ENCODE results near the gene ADGRG4.
"Not testable (repeated sequence)": the region's sequence is repeated elsewhere in the genome, so short reads cannot be mapped to it uniquely, and the experiment has no call there.

The ADGRG4 gene

GRCh38 chrX:136395271-136395670 is 94.5 kb downstream of the ADGRG4 start:
- no peak for DNase-seq

DNA sequence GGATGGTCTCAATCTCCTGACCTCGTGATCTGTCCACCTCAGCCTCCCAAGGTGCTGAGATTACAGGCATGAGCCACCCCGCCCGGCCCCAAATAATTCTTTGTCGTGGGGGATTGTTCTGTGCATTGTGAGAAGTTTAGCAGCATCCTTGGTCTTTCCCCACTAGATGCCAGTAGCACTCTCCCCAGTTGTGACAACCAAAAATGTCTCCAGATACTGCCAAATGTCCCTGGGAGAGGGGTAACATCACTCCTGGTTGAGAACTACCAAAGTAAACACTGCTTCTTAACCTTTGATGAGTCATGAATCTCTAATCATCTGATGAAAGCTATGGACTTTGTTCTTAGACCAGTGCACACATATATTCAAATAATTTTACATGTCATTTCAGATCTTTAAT is 96.2 kb downstream of the ADGRG4 start:
- no peak for DNase-seq

DNA sequence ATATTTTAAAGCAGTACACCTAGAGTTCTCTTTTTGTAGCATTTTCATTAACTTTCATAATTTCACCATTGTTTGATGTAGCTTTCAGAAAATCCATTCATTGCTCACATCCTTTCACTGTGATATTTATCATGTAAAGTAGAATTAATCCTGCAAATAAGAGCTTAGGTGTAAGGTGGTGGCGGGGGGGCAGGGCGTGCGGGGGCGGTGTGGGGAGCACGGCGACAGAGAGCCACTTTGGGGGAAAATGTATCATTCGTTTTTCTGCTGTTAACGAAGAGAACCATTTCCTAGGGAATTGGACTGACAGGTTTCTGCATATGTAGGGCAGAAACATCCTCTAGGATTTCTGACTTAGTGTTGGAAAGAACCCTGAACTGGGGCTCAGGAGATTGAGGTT is 104.4 kb downstream of the ADGRG4 start:
- DNase-seq, result no peak

DNA sequence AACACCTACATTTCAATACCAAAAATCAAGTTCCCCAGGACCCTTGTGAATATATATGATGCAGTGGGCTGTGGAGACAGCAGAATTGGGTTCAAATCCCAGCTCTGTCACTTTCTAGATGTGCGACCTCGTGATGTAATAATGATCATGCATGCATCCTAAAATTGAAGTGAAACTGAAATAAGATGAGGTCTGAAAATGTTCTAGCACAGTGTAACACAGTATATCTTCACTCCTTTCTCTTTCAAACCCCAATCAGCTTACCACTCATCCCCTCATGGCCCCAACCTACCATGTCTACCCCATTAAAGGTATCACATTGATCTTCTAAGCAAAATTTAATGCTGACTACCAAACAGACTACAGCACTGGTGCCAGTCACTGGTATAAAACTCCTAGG is 117.0 kb downstream of the ADGRG4 start:
- DNase-seq, result no peak

- no peak for DNase-seq
Measured at GRCh38 chrX:136421338-136421737, 120.6 kb downstream of the ADGRG4 start.

GRCh38 chrX:136423724-136424123 is 123.0 kb downstream of the ADGRG4 start:
- no peak for DNase-seq

GRCh38 chrX:136425996-136426395 is 125.2 kb downstream of the ADGRG4 start:
- no peak for DNase-seq

- DNase-seq, result no peak
Measured at GRCh38 chrX:136431625-136432024, 130.9 kb downstream of the ADGRG4 start.

- DNase-seq, result no peak
Measured at GRCh38 chrX:136437774-136438173, 137.0 kb downstream of the ADGRG4 start.

- DNase-seq, result no peak
Measured at GRCh38 chrX:136438192-136438591, 137.4 kb downstream of the ADGRG4 start.

- DNase-seq, result not testable (repeated sequence)
Measured at GRCh38 chrX:136445674-136446073, 144.9 kb downstream of the ADGRG4 start.

GRCh38 chrX:136446208-136446607 is 145.4 kb downstream of the ADGRG4 start:
- no peak for DNase-seq

DNA sequence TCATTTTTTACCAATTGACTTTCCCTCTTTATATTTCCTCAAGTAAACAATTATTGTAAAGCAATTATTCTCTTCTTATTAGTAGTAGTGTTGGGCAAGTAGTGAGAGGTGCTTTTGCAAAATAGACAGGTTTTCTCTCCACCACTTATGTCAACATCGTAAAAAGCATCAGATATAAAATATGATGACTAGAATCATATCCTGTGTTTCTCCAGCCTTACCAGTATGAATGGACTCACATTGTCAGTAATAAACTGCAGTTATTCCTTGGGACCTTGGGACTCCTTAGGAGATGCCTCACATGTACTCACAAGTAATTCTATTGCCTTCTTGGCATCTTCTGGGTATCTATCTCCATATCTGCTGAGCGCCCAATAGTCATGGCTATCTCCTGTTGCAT is 146.5 kb downstream of the ADGRG4 start:
- DNase-seq, result no peak

GRCh38 chrX:136447968-136448367 is 147.2 kb downstream of the ADGRG4 start:
- DNase-seq, result no peak

GRCh38 chrX:136450050-136450830 is 149.5 kb downstream of the ADGRG4 start:
- DNase-seq, result no peak

DNA sequence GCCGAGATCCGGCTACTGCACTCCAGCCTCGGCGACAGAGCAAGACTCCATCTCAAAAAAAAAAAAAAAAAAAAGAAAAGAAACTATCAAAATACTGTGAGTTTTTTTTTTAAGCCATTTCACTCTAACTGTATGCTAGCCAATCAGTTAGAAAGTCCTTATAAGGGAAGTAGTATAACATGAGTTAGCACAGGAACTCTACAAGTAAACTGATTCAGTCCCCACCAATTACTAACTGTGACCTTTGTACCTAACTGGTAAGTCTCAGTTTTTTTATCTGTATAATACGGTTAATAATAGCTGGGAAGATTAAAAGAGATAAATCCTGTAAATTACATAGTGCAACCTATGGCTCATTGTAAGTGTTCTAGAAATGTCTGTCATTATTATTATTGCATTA is 151.9 kb downstream of the ADGRG4 start:
- DNase-seq, result no peak

- no peak for DNase-seq
Measured at GRCh38 chrX:136453114-136453513, 152.4 kb downstream of the ADGRG4 start.

DNA sequence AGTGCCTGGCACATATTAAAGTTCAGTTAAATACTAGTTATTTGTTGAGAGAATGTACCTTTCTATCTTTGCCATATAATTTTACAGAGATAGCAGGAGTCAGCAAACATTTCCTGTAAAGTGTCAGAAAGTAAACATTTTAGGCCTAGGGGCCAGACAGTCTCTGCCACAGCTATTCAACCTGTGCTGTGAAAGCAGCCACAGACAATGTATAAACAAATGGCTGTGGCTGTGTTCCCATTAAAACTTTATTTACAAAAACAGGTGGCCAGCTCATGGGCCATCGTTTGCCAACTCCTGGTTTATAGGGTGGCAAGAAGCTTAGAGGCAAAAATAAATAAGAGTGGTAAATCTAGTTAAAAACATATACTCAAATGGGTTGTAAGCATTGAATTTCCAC is 153.0 kb downstream of the ADGRG4 start:
- no peak for DNase-seq

DNA sequence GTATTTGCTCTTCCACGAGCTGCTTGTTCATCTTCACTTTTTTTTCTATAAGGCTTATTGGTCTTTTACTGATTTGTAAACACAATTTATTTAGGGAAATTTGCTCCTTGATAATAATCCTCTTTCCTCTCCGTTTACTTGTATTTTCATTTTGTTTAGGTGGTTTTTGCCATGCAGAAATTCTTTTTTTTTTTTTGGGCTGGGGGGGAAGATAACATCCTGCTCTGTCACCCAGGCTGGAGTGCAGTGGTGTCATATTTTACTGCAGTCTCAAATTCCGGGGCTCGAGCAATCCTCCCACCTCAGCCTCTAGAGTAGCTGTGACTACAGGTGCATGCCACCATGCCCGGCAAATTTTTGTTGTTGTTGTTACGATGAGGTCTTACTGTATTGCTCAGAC is 155.4 kb downstream of the ADGRG4 start:
- no peak for DNase-seq

DNA sequence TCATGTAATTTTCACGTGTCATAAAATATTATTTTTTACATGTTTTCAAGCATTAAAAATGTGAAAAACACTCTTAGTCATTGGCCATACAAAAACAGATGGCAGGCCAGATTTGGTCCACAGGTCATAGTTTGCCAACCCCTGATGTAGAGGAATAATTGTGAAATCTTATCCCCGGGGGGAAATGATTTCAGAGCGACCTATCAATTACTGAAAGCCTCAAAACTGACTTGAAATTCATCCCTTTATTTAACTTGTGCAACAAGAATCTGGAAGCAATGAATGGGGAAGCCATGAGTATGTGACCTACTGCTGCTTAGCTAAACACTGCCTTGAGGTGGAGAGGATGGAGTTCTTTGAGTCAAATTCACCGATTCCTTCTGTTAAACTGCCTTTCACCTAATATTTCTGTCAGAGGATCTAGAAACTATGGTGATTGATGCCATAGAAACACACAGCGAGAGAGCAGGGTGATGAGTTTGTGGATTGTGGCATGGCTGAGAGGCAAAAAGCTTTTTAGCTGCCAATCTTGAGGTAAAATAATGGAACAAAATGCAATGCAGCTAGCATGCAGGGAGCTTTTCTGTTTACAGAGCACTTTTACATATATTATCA is 156.6 kb downstream of the ADGRG4 start:
- DNase-seq, result no peak

GRCh38 chrX:136464589-136464988 is 163.8 kb downstream of the ADGRG4 start:
- no peak for DNase-seq
